ENCODE data around the gene CPN2. TPM values are rescaled to one million over a fixed set of nuclear protein-coding genes. Genes with fewer than 3 reads are reported as not detected.

The CPN2 gene
- not detected in 2 replicates for total RNA-seq

DNA sequence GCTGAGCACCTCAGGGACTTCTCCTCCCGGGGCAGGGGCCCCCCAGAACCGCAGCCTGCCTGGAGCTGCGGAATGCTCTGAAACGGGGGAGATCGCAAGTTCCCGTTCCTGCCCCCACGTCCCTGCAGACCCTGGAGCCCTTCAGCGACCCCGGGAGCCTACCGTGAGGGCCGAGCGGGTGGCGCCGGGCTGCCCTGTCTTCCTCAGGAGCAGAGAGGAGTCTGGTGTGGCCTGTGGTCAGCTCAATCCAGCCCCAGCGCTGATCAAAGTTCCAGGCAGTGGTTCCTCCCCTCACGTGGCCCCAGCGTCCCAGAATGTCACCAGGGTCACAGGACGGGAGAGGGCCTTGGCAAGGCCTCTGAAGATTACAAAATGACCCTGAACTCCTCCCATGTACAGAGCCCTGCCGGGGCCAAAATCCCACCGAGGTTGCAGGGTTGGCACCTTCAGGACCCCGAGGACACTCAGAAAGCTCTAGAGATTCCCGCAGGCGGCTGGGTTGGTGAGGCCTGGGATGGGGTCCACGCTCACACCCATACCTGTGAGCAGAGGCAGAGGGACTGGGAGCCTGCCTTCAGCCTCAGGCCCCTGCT lies at the start of gene CPN2:
Gene CPN2, minus strand, starts transcription at position 249 of the 593 bp plus-strand sequence. CDS start 8,626 bp downstream, outside the sequence.
- no peak for DNase-seq (ENCODE audit: low read depth, low spot score)

- DNase-seq (ENCODE audit: low read depth, low spot score): no peak
Observed at GRCh38 chr3:194399874-194400411, 48.8 kb upstream of the CPN2 start.

- no peak for DNase-seq (ENCODE audit: low read depth, low spot score)
Observed at GRCh38 chr3:194399166-194399565, 48.0 kb upstream of the CPN2 start, which contains the start of gene GP5. TSS of gene GP5 (minus strand) at chr3:194399266. CDS start at chr3:194398282, 984 bp downstream.

- DNase-seq (ENCODE audit: low read depth, low spot score): no peak
Observed at GRCh38 chr3:194397757-194398312, 46.7 kb upstream of the CPN2 start.

GRCh38 chr3:194396859-194397756 lies 46.0 kb upstream of the CPN2 start:
- no peak for DNase-seq (ENCODE audit: low read depth, low spot score)

DNA sequence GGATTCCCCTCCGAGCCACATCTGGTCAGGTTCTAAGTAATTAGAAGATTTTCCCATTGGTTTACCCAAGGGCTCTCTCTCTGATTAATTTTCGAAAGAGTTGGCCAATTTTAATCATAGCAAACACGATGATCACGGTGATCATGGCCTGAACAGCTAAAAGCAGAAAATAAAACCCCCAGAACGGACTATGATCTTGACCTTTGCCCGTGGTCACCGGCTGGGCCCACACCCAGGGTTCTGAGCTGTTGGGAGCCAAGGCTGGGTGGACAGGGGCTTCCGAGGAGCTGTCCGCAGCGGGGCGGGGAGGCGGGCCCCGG lies 45.4 kb upstream of the CPN2 start:
- no peak for DNase-seq (ENCODE audit: low read depth, low spot score)

- no peak for DNase-seq (ENCODE audit: low read depth, low spot score)
Observed at GRCh38 chr3:194395778-194396538, 44.8 kb upstream of the CPN2 start.

- no peak for DNase-seq (ENCODE audit: low read depth, low spot score)
Observed at GRCh38 chr3:194395212-194395611, 44.1 kb upstream of the CPN2 start.

GRCh38 chr3:194392576-194392975 lies 41.4 kb upstream of the CPN2 start:
- no peak for DNase-seq (ENCODE audit: low read depth, low spot score)

DNA sequence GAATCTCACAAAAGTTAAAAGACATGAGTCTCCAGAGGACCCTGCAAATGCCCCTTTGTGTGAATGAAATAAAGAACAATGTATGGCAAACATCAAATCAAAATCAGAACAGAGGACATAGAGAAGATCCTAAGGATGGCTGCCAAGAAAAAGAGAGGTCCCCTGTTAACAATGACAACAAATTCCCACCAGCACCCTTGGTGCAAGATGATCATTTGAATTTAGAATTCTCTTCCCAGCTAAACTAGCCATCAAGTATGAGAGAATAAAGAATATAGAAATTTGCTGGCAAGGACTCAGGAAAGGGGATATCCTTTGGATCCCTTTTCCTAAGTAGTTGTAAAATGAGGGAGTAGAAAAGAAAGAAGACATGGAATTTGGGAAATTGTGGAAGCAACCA lies 39.7 kb upstream of the CPN2 start:
- DNase-seq (ENCODE audit: low read depth, low spot score): no peak

- no peak for DNase-seq (ENCODE audit: low read depth, low spot score)
Observed at GRCh38 chr3:194389269-194389668, 38.1 kb upstream of the CPN2 start.

GRCh38 chr3:194387926-194388418 lies 36.8 kb upstream of the CPN2 start:
- no peak for DNase-seq (ENCODE audit: low read depth, low spot score)

- DNase-seq (ENCODE audit: low read depth, low spot score): no peak
Observed at GRCh38 chr3:194387276-194387675, 36.1 kb upstream of the CPN2 start.

- DNase-seq (ENCODE audit: low read depth, low spot score): no peak
Observed at GRCh38 chr3:194386648-194387047, 35.5 kb upstream of the CPN2 start.

- no peak for DNase-seq (ENCODE audit: low read depth, low spot score)
Observed at GRCh38 chr3:194386066-194386465, 34.9 kb upstream of the CPN2 start.

DNA sequence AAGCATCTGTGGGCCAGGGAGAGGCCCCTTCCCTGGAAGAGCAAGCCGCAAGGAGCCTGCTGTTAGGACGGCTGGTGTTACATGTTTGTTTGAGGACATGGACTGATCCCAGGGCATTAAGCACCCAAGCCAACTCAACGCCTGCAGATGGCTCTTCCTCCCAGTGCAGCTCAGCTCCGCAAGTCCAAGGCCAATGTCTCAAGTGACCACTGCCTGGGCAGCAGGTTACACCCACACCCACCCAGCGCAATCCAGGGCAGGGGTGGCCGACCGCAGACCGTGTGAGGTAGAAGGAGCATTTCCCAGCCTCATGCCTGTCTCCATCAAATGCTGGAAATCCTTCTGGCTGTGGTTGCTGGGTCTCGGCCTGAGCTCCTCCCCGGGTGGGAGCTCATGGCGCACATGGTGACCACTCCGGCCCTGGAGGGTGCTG lies 33.5 kb upstream of the CPN2 start:
- no peak for DNase-seq (ENCODE audit: low read depth, low spot score)

- no peak for DNase-seq (ENCODE audit: low read depth, low spot score)
Observed at GRCh38 chr3:194384156-194384555, 33.0 kb upstream of the CPN2 start.

DNA sequence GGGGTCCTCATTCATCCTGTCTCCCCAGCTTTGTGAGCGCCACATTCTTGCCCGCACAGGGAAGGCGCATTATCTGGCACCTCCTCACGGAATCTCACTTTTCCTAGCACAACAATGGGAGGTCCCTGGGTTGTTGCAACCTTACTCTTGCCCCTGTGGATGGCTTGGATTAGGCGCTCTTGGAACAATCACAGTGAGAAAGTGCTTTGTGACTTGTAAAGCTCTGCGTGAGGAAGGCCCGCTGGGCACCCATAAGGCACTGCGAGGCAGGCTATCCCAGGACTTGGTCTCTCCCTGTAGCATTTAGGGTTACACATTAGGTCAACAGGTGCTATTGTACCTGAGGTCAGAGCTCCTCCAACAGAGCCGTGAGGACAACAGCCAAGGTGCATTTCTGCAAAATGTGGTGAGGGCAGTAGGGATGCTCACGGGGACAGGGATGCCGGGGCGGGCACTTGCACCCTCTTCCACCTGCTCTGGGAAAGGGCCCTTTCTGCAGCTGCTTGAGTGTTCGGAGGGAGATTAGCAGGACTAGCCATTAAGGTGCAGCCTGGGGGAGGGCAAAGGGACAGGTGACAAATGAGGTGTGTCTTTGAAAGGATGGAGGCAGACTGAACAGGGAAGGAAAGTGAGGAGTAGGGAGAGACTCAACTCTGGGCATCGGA lies 32.3 kb upstream of the CPN2 start:
- DNase-seq (ENCODE audit: low read depth, low spot score): no peak

- DNase-seq (ENCODE audit: low read depth, low spot score): no peak
Observed at GRCh38 chr3:194382892-194383223, 31.7 kb upstream of the CPN2 start.

DNA sequence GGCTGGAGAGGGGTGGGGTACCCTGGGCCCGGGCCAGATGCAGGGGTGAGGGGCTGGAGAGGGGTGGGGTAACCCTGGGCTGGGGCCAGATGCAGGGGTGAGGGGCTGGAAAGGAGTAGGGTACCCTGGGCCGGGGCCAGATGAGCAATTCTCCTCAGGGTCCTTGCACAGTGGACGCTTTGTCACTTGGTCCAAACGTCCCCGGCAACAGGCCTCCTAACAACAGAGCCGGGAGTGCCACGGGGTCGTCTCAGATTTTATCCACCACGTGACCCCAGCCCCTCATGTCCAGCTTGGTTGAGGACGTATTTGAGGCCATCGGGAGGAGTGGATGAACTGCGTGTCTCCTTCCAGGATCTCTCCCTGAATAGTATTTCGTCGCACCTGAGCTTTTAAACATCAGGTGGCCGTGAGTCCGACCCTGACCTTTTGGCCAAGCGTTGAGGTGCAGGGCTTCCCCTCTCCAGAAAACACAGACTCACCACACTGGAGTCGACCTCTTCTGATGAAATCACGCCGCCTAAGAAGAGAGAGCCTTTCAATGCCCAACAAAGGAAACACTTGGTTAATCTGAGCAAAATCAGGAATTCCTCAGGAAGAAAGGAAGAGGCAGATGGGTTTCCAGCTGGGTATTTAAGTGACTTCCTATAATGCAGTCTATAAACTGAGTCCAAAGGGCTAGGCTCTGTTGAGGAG lies 31.2 kb upstream of the CPN2 start:
- no peak for DNase-seq (ENCODE audit: low read depth, low spot score)

Data from pulmonary artery endothelial cell (primary cell).